GM10847 (cell line): ENCODE measurements around the gene CDH24.
A peak's percentile ranks its signal among the peaks of the same experiment; 100 is the strongest.

Source experiments
- POLR2A ChIP-seq: IDR thresholded peaks from 2 replicates; pipeline ENCODE4 v1.6.1; 2011; ENCODE audit not compliant: insufficient read length; ENCODE audit errors: extremely low read depth

CDH24 gene

GRCh38 chr14:23025151-23025814 lies 32.0 kb downstream of the CDH24 start:
- TF ChIP-seq POLR2A: no peak

GRCh38 chr14:23024612-23025075 lies 32.7 kb downstream of the CDH24 start:
- TF ChIP-seq POLR2A: no peak

- TF ChIP-seq POLR2A: no peak
Observed at GRCh38 chr14:23023795-23024152, 33.5 kb downstream of the CDH24 start.

GRCh38 chr14:23023022-23023794 lies 34.1 kb downstream of the CDH24 start:
- TF ChIP-seq POLR2A: no peak

- TF ChIP-seq POLR2A: no peak
Observed at GRCh38 chr14:23021889-23022442, 35.4 kb downstream of the CDH24 start.

GRCh38 chr14:23021434-23021833 lies 35.9 kb downstream of the CDH24 start:
- no peak for TF ChIP-seq POLR2A

- TF ChIP-seq POLR2A: no peak
Observed at GRCh38 chr14:23020143-23021128, 36.9 kb downstream of the CDH24 start.

GRCh38 chr14:23018107-23018506 lies 39.2 kb downstream of the CDH24 start:
- TF ChIP-seq POLR2A: no peak

- TF ChIP-seq POLR2A: no peak
Observed at GRCh38 chr14:23017091-23017490, 40.2 kb downstream of the CDH24 start.

- no peak for TF ChIP-seq POLR2A
Observed at GRCh38 chr14:23015618-23016017, 41.7 kb downstream of the CDH24 start.

- no peak for TF ChIP-seq POLR2A
Observed at GRCh38 chr14:23013054-23013748, 44.1 kb downstream of the CDH24 start.

- peak; percentile 31 for TF ChIP-seq POLR2A
Observed at GRCh38 chr14:23009939-23010726, 47.2 kb downstream of the CDH24 start, which contains the start of gene C14orf93. TSS of gene C14orf93 (minus strand) at chr14:23010143. CDS start at chr14:22999023, 11,120 bp downstream.

- TF ChIP-seq POLR2A: no peak
Observed at GRCh38 chr14:23009483-23009938, 47.8 kb downstream of the CDH24 start.
